Esophagus muscularis mucosa (tissue), 2 donors: ENCODE data around the gene RHOD.

ENCODE experiments used
- EP300 ChIP-seq: sonication (generic); formaldehyde crosslinking; IDR thresholded peaks from one replicate; pipeline ENCODE4 v1.6.1; 2017; ENCODE audit warnings: antibody characterized with exemption
- POLR2A ChIP-seq: fragments of 450-650 bp; IDR thresholded peaks from one replicate; pipeline ENCODE4 v1.6.1; 2017; ENCODE audit warnings: antibody characterized with exemption, moderate library complexity, mild to moderate bottlenecking, low read depth

DNA sequence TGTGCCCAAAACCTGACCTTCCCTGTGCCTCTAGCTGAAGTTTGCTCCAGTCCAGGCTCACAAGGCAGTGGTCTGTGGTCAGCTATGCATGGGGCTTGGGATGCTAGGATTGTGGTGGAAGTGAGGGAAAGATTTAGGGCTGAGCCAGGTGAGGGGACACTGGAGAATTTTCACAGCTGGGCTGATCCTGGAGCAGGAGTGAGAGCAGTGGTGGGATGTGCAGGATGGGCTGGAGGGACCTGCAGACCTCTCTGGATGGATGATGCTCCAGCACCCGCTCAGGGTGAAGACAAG lies 38.5 kb downstream of the RHOD start:
- TF ChIP-seq POLR2A (no peak), EP300 (no peak)
